ENCODE results near the gene NKX6-2.

- no peak for TF ChIP-seq CTCF (IDR thresholded peaks at IDR 0.05)
- TF ChIP-seq POLR2A (IDR thresholded peaks at IDR 0.05): no peak
- no peak for TF ChIP-seq POLR2AphosphoS5 (IDR thresholded peaks at IDR 0.05)
Observed at GRCh38 chr10:132755166-132755711, 30.7 kb downstream of the NKX6-2 start.
